Stimulated activated CD4-positive, alpha-beta T cell treated with anti-CD3 and anti-CD28 coated beads, Interleukin-2, amount 100 ng/mL, for 4 hours (primary cell): Measurements from ENCODE around the gene DIPK2A.

ENCODE experiments used
- DNase-seq: peaks from one replicate; pipeline ENCODE4 v3.0.0-alpha.2; 2020; ENCODE audit warnings: low read depth

Gene DIPK2A

DNA sequence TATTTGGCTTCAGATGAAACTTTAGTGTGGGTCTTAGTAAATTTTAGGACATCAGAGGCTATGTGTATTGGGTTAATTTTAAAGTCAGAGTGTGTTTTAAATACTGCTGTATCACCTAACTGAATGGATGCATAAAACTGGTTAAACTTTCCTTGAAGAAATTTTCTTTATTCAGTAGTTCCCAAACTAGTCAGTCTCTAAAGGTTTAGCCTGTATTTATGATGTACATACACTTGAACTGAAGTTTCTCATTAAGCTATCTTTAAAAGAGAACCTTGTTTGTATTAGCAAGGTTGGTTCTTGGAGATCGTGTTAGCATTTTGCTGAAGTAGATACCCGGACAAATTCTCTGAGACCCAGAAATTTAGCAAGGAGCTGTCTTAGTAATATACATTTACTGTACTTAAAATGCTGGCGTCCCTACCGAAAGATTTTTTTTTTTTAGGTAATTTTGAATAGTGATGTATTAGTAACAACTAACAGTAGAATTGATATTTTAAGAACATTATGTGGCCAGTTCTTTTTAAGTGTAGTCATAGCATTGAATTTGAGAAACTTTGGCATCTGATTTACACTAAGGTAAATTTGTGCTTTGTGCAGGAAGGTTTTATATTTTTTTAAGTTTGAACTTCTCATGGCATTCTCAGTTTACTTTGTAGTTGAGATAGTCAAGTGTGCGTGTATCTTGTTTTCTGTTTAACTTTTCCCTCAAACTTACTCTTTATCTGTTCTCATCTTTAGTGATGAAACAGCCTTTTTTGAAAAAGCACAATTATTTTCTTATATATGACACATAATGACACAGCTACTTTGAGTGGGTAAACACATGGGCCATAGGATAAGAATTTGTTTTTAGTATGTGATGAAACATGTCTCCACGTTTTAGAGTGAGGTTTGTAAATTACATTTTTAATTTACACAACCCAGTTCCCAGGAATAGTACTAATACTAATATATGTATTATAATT lies 2.9 kb downstream of the DIPK2A start:
- no peak for DNase-seq

DNA sequence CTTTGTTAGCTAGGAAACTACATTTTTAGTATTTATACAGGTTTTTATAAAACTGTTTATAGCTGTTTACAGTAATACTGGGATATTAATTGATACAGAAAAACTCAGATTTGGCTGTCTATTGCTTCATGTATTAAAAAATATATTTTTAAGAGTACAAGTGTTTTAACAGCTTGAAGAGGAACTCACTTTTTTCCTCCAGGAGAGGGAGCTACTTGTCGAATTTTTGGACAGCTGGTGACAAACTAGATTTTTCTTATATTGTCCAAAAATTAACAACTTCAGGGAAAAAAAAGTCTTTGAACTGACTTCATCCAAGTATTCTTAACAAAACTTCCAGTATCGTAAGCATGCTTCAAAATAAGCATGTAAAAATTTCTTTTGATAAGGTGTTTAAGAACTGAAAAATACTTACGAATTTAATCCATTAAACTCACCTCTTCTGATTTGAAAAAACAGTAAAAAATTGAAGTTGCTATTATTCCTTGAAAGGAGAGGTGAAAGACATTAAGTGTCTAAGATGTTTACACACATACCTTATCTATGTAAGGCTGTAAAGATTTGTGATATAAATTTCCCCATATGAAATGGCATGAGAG lies 4.0 kb downstream of the DIPK2A start:
- DNase-seq = no peak

DNA sequence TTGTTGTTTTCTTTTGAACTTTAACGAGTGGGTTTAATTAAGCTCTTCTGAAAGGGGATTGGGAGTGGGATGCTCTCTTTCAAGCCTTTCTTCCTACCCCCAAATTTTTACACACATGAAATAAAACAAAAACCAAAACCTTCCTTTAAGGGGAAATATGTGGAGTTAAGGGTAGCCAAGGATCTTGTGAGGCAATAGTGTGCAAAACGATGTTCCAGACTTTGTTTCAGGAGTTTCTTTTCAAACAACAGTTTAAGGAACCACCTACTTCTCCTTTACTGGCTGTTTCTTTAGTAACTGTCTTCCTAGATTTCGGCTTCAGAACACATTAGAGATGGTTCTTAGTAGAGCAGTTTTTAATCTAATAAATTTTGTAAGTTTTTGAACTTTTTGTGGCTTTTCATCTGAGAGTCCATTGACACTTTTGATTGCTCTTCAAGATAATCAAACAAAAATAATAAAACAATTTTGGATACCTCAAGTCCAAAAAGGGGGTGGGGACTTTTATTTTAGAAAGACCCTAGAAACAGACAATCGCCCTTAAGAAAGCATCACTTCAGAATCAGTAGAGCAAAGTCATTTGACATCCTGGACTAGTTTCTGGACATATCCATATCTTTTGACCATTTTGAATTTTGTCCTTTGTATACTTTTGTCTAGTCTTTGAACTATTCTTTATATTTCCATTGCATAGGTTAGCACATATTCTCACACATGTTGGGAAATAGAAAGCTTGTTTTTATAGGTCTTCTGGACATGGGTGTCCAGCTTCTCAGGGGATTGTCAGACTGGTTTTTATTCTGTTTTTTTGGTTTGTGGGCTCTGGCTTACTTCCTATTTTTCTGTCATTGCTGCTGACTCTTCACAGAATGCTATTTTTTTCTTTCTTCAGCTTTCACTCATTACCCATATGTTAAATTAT lies 6.0 kb downstream of the DIPK2A start:
- no peak for DNase-seq

DNA sequence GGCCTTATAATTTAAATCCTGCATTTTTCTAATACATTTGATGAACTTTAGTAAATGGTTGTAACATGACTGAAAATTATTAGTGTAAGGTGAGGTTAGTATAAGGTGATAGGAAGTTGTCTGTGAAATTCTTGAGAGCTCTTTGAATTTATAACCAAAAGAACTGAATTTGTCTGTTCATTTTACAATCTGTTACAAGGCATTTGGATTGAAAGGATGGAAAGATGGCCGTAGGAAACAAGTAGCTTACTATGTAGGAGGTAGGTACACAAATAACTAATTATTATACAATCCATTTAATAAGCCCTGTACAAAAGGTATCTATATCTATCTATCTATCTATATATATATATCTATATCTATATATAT lies 6.6 kb downstream of the DIPK2A start:
- DNase-seq = no peak

DNA sequence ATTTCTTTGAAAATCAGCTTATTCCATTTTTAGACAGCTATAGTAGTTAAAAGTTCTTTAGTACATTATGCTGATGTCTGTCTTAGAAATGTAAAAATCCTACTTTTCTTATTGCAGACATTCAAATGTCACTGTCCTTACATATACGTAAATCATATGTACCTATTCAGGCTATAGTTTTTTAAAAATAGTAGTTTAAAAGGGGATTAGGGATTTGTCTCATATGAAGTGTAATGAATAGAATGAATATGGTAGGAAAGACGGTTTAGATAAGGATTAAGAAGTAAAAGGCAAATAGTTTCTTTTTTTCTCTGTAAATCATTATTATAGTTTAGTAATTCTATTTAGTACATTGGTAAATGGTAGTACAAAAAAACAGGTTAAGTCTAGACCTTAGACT lies 7.4 kb downstream of the DIPK2A start:
- no peak for DNase-seq

DNA sequence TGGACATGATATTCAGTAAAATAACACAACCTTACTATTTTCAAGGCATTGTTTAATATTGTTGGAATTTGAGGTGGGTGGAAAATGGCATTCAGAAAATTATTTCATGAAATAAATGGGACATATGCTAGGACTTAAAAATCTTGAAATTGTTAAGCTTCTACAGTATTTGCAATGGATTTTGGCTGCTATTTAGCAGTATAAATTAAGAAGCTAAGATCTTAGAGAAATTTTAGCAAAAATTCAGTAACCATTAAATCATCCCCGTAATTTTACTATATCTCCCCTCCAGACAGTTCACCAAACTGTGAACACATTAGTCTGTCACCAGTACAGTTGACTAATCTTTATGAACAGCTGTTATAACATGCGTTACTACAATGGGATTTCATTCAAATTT lies 8.2 kb downstream of the DIPK2A start:
- no peak for DNase-seq

DNA sequence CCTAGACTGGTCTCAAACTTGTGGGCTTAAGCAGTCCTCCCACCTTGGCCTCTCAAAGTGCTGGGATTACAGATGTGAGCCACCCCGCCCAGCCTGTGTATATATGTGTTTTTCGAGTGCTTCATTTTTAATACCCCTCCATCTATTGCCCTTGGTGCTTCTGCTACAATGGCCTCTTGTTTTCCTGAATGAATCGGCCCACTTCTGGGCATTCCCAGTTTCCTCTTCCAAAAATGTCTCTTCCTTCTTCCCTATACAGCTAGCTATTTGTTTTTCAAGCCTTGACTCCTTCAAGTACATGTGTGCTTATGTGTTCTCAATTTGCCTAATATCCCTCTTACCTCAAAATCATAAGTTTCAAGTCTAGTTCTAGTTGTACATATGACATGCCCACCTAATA lies 16.7 kb downstream of the DIPK2A start:
- no peak for DNase-seq

DNA sequence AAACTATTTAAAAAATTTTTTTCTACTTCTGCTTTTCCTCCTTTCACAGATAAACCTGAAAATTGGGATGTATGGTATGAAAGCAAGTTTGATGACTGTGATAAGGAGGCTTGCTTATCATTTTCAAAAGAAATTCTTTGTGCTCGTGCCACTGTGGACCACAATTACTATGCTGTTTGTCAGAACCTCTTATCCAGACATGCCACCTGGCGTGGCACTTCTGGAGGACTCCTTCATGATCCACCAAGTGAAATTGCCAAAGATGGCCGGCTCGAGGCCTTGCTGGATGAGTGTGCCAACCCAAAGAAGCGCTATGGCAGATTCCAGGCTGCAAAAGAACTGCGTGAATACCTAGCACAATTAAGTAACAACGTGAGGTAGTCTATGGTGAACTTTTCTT lies 17.8 kb downstream of the DIPK2A start:
- DNase-seq = no peak

DNA sequence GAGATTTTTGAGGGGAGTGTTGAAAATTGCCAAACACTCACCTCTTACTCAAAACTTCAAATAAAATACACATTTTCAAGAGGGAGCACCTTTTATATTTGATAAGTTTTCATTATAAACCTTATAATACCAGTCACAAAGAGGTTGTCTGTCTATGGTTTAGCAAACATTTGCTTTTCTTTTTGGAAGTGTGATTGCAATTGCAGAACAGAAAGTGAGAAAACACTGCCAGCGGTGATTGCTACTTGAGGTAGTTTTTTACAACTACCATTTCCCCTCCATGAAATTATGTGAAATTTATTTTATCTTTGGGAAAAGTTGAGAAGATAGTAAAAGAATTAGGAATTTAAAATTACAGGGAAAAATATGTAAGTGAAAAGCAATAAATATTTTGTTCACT lies 20.1 kb downstream of the DIPK2A start:
- DNase-seq = no peak

DNA sequence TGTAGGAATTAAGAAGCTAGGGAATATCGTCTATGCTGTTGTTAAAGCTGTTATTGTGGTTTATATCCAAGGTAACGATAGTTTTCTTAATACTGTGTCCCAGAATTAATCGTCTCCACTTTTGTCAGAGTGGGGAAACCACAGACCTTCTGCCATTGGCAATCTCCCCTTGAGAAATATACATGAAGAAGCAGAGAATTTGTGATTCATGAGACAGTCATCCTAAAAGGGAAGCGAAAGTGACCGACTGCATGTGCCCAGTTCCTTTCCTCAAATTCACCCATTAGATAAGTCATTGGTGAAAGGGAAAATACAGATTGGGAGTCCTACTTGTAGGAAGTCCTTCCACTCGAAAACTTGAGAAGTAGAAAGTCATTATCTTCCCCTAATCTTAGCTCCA lies 26.6 kb downstream of the DIPK2A start:
- no peak for DNase-seq

DNA sequence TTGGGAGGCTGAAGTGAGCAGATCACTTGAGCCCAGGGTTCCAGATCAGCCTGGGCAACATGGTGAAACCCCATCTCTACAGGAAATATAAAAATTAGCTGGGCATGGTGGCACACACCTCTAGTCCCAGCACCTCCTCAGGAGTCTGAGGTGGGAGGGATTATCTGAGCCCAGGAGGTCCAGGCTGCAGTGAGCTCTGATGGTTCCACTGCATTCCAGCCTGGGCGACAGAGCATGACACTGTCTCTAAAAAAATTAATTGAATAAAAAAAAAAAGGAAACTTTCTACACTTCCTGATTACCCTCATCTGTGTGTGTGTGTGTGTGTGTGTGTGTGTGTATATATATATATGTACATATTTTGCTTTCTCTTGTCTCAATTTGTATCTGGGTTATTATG lies 31.4 kb downstream of the DIPK2A start:
- DNase-seq = no peak

DNA sequence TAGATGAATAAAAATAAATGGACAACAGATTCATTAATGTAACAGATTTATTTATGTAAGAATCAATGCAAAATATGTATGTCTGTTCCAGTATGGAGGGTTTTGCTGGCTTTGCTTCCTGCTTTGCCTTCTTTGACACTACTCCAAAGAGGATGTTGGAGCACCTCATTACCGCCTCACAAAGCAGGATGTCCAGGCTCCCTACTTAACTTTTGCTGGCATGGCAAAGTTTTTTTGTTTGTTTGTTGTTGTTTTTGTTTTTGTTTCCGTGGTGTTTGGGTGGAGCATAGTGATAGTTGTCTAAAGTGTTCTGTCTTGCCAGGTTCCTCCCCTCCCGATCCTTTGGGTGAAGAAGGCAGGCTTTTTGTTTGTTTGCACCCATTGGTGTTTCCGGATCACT lies 38.7 kb downstream of the DIPK2A start:
- no peak for DNase-seq

DNA sequence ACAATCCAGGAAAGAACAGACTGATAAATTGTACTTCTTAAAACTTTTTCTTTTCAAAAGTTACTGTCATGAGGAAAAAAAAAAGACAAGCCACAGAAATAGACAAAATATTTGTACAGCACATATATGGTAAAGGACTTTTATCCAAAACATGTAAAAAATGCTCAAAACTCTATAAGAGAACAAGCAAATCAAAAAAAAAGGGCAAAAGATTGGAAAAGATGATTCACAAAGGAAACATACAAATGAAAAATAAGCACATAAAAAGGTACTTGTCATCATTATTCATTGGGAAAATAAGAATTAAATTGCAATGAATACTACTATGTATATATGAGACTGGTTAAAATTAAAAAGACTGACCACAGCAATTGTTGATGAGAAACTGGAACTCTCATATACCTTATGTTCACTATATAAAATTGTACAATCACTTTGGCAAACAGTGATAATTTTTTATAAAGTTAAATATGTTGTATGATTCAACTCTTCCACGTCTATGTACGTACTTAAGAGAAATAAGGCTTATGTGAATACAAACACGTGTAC lies 39.7 kb downstream of the DIPK2A start:
- no peak for DNase-seq

DNA sequence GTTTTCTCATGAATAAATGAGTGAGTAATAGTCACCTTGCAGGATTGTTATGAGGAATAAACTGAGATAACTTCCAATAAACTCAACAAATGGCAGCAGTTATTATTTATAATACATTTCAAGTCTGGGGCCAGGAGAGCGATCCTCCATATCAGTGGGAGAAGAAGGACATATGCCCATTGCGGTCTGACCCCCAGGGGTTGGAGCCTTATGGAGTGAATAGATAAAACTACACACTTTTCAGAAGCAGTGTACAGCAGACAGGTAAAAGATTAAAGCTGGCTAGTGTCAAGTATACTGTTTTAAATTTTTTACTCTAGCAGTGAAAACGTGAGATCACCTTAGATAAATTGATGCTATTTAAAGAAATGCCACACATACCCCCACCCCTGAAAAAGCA lies 43.5 kb downstream of the DIPK2A start:
- no peak for DNase-seq

DNA sequence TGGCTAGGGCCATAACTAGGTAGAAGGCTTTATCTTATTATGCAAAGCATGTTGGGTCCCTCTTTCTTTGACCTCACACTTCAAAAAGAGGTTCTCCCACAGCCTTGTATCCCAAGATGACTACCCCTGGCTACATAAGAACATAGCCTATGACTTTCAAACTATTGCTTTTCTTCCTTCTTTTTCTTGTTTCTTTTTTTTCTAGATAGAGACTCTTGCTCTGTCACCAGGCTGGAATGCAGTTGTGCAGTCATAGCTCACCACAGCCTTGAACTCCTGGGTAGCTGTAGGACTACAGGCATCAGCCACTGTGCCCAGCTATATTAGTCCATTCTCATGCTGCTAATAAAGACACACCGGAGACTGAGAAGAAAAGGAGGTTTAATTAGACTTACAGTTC lies 47.2 kb downstream of the DIPK2A start:
- no peak for DNase-seq
